HCT116 (cell line): Measurements from ENCODE around the gene SLC25A47.

Experiments used
- CEBPB ChIP-seq: IDR thresholded peaks from 2 replicates; pipeline ENCODE4 v1.6.1; 2012; ENCODE audit warnings: low read depth
- EGR1 ChIP-seq: IDR thresholded peaks from 2 replicates; pipeline ENCODE4 v1.6.1; 2012; ENCODE audit warnings: low read depth
- EZH2 ChIP-seq: fragments of 200-600 bp; sonication (generic); IDR thresholded peaks from 2 replicates; pipeline ENCODE4 v1.6.1; 2017; ENCODE audit warnings: antibody characterized with exemption, mixed run types
- JUND ChIP-seq: IDR thresholded peaks from 2 replicates; pipeline ENCODE4 v1.6.1; 2012
- POLR2A ChIP-seq: IDR thresholded peaks from 2 replicates; pipeline ENCODE4 v1.7.0; 2011; ENCODE audit warnings: borderline replicate concordance; ENCODE audit not compliant: insufficient read depth, insufficient read length; ENCODE audit errors: extremely low read depth
- POLR2AphosphoS5 ChIP-seq: IDR thresholded peaks from 2 replicates; pipeline ENCODE4 v1.6.1; 2011; ENCODE audit warnings: mild to moderate bottlenecking, low read depth, low read length, moderate library complexity
- RAD21 ChIP-seq: IDR thresholded peaks from 2 replicates; pipeline ENCODE4 v1.6.1; 2012; ENCODE audit warnings: low read depth, mild to moderate bottlenecking
- SIN3A ChIP-seq: IDR thresholded peaks from 2 replicates; pipeline ENCODE4 v1.6.1; 2012; ENCODE audit warnings: low read depth
- SP1 ChIP-seq: IDR thresholded peaks from 2 replicates; pipeline ENCODE4 v1.6.1; 2012; ENCODE audit warnings: low read depth
- TCF7L2 ChIP-seq: IDR thresholded peaks from 2 replicates; pipeline ENCODE4 v1.7.0; 2011; ENCODE audit warnings: borderline replicate concordance, inconsistent platforms; ENCODE audit not compliant: insufficient read depth, insufficient read length; ENCODE audit errors: extremely low read depth
- ZFX ChIP-seq: fragments of 450-650 bp; IDR thresholded peaks from 2 replicates; pipeline ENCODE4 v1.6.1; 2017
- ZNF274 ChIP-seq: fragments of 200-500 bp; sonication (Bioruptor generic); IDR thresholded peaks from 2 replicates; pipeline ENCODE4 v1.6.1; 2014; ENCODE audit warnings: mild to moderate bottlenecking, low read depth, low read length, inconsistent platforms
- TF ChIP-seq, protein P1 (sequence below), 3 experiments: fragments of 200-600 bp in 1 of 3; sonication (generic) in 1 of 3; IDR thresholded peaks in 2 of 3; conservative IDR thresholded peaks in 1 of 3; 2 replicates each; pipeline ENCODE4 v1.5.1; 2012 to 2017; ENCODE audit warnings: low read depth in 2 of 3, low read length in 2 of 3, antibody characterized with exemption in 1 of 3, borderline replicate concordance in 1 of 3, control low read depth in 1 of 3, mild to moderate bottlenecking in 1 of 3, mixed read lengths in 1 of 3, mixed run types in 1 of 3, moderate library complexity in 1 of 3; ENCODE audit not compliant: insufficient read depth in 1 of 3
- TF ChIP-seq, protein P2 (sequence below): IDR thresholded peaks from 2 replicates; pipeline ENCODE4 v1.6.1; 2012

DNA sequence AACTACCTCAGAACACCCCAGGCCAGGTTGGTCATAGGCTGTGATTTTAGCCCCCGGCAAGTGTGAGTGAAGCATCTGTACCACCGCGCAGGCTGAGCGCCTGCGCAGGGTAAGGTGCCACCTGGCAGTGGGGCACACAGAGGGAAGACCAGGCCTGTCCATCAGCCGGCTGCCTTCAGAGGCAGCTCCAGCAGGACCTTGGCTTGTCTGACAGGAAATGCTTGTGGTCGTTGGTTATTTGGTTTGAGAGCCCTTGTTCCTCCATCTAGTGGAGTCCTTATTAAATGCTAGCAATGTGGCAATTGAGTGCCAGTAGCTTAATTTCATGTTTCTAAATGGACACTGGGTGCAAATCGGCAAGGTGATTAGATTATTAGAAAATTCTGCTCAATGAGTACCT, 44.4 kb upstream of the SLC25A47 start:
- TF ChIP-seq, protein P1, sequence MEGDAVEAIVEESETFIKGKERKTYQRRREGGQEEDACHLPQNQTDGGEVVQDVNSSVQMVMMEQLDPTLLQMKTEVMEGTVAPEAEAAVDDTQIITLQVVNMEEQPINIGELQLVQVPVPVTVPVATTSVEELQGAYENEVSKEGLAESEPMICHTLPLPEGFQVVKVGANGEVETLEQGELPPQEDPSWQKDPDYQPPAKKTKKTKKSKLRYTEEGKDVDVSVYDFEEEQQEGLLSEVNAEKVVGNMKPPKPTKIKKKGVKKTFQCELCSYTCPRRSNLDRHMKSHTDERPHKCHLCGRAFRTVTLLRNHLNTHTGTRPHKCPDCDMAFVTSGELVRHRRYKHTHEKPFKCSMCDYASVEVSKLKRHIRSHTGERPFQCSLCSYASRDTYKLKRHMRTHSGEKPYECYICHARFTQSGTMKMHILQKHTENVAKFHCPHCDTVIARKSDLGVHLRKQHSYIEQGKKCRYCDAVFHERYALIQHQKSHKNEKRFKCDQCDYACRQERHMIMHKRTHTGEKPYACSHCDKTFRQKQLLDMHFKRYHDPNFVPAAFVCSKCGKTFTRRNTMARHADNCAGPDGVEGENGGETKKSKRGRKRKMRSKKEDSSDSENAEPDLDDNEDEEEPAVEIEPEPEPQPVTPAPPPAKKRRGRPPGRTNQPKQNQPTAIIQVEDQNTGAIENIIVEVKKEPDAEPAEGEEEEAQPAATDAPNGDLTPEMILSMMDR (IDR thresholded peaks at IDR 0.05 in 2 of 3, conservative IDR thresholded peaks at IDR 0.05 in 1 of 3; ENCODE audit: borderline replicate concordance in 1 of 3, insufficient read depth in 1 of 3, low read depth in 2 of 3, low read length in 2 of 3): no peak
- TF ChIP-seq EGR1 (no peak), EZH2 (no peak), ZNF274 (no peak), POLR2A (no peak), CEBPB (no peak), ZFX (no peak), TCF7L2 (no peak), RAD21 (no peak), SP1 (no peak), SIN3A (no peak), POLR2AphosphoS5 (no peak), JUND (no peak)
- TF ChIP-seq, protein P2, sequence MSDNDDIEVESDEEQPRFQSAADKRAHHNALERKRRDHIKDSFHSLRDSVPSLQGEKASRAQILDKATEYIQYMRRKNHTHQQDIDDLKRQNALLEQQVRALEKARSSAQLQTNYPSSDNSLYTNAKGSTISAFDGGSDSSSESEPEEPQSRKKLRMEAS: no peak
